HCT116 (cell line): ENCODE results near the gene CLPSL1. TPM values are rescaled to one million over a fixed set of nuclear protein-coding genes. Genes with fewer than 3 reads are reported as not detected.

Experiments used
- ATAC-seq: fragments of 200-7000 bp; cut with Tn5 transposase; 2 replicates; pipeline ENCODE4 v1.9.1; 2020; ENCODE audit warnings: mild to moderate bottlenecking, moderate library complexity
- BruUV-seq: library from RNA; stranded (reverse); fragments of 400-500 nt; replicated peaks from 2 replicates; lab custom pipeline; 2021; lab: Mats Ljungman, UMichigan
- CTCF ChIA-PET: fragments of 300-600 bp; sonication (Branson Sonifier 250); formaldehyde crosslinking; loops from one replicate; lab custom pipeline; 2021; ENCODE audit warnings: antibody characterized with exemption; lab: Charles Lee
- POLR2A ChIA-PET: fragments of 300-600, 350-600 bp; sonication (Branson Sonifier 250); formaldehyde crosslinking; loops from one replicate; lab custom pipeline; 2021; ENCODE audit warnings: antibody characterized with exemption; lab: Charles Lee
- RAD21 ChIA-PET, 2 experiments: fragments of 300-600 bp; sonication (Branson Sonifier 250); formaldehyde crosslinking; loops; one replicate each; lab custom pipeline; 2023; ENCODE audit warnings: low total read pairs in 2 of 2; ENCODE audit not compliant: uncharacterized antibody in 2 of 2, unreplicated experiment in 2 of 2, low non-redundant PET in 1 of 2; lab: Charles Lee
- DNase-seq: peaks from one replicate; pipeline ENCODE4 v3.0.0-alpha.2; 2010; ENCODE audit warnings: low read depth, low spot score
- H2AFZ ChIP-seq: fragments of 200-600 bp; shearing (Covaris generic), sonication (generic); 2 replicates; pipeline ENCODE4 v1.6.1; 2017; ENCODE audit warnings: low read depth, mixed run types, mixed read lengths, antibody characterized with exemption, low read length; ENCODE audit not compliant: poor library complexity, severe bottlenecking
- H3K27ac ChIP-seq: 2 replicates; pipeline ENCODE4 v1.5.1; 2012; ENCODE audit warnings: low read depth, low read length
- H3K27me3 ChIP-seq: fragments of 200-600 bp; sonication (generic); 2 replicates; pipeline ENCODE4 v1.6.1; 2016; ENCODE audit warnings: mixed run types, low read length, mixed read lengths; ENCODE audit not compliant: insufficient read depth
- H3K36me3 ChIP-seq, 2 experiments: fragments of 200-500 bp in 1 of 2; fragments of 200-600 bp in 1 of 2; sonication (Bioruptor generic) in 1 of 2; sonication (generic) in 1 of 2; 2 replicates each; pipeline versions ENCODE4 v1.5.1 to v1.6.1; 2014 to 2016; ENCODE audit warnings: low read length in 2 of 2, inconsistent platforms in 1 of 2, mixed read lengths in 1 of 2, mixed run types in 1 of 2; ENCODE audit not compliant: insufficient read depth in 2 of 2, control insufficient read depth in 1 of 2
- H3K4me1 ChIP-seq, 2 experiments: fragments of 200-600 bp in 1 of 2; sonication (generic) in 1 of 2; 2 replicates each; pipeline versions ENCODE4 v1.5.1 to v1.6.1; 2012 to 2017; ENCODE audit warnings: low read length in 2 of 2, inconsistent platforms in 1 of 2, mild to moderate bottlenecking in 1 of 2, mixed read lengths in 1 of 2, mixed run types in 1 of 2, moderate library complexity in 1 of 2; ENCODE audit not compliant: insufficient read depth in 2 of 2, control insufficient read depth in 1 of 2
- H3K4me2 ChIP-seq: fragments of 200-600 bp; sonication (generic); 2 replicates; pipeline ENCODE4 v1.6.1; 2017; ENCODE audit warnings: mixed run types, low read length, mixed read lengths
- H3K4me3 ChIP-seq, 2 experiments: fragments of 200-600 bp in 1 of 2; sonication (generic) in 1 of 2; replicated peaks in 1 of 2; 2 replicates each; pipeline ENCODE4 v1.5.1; 2011 to 2016; ENCODE audit warnings: low read length in 2 of 2, control low read depth in 1 of 2, low read depth in 1 of 2, mild to moderate bottlenecking in 1 of 2, mixed read lengths in 1 of 2, mixed run types in 1 of 2
- H3K79me2 ChIP-seq: fragments of 200-600 bp; sonication (generic); 2 replicates; pipeline ENCODE4 v1.6.1; 2017; ENCODE audit warnings: mild to moderate bottlenecking, mixed run types, low read length, moderate library complexity, mixed read lengths; ENCODE audit not compliant: insufficient read depth
- H3K9ac ChIP-seq: fragments of 200-600 bp; sonication (generic); 2 replicates; pipeline ENCODE4 v1.6.1; 2016; ENCODE audit warnings: low read length, mixed read lengths
- H3K9me2 ChIP-seq: fragments of 200-600 bp; sonication (generic), shearing (Covaris generic); 2 replicates; pipeline ENCODE4 v1.6.1; 2017; ENCODE audit warnings: mixed run types, mild to moderate bottlenecking, moderate library complexity; ENCODE audit not compliant: insufficient read depth
- H3K9me3 ChIP-seq, 2 experiments: fragments of 200-500 bp in 1 of 2; fragments of 200-600 bp in 1 of 2; sonication (Bioruptor generic) in 1 of 2; sonication (generic) in 1 of 2; 2 replicates each; pipeline ENCODE4 v1.6.1; 2014 to 2017; ENCODE audit warnings: low read length in 2 of 2, mixed read lengths in 2 of 2, inconsistent platforms in 1 of 2, low read depth in 1 of 2, mild to moderate bottlenecking in 1 of 2, mixed run types in 1 of 2, moderate library complexity in 1 of 2; ENCODE audit not compliant: control insufficient read depth in 1 of 2, insufficient read depth in 1 of 2
- H4K20me1 ChIP-seq: fragments of 200-600 bp; sonication (generic), shearing (Covaris generic); 2 replicates; pipeline ENCODE4 v1.6.1; 2017; ENCODE audit warnings: mixed run types, mild to moderate bottlenecking, moderate library complexity; ENCODE audit not compliant: insufficient read depth
- ATF3 ChIP-seq: IDR thresholded peaks from 2 replicates; pipeline ENCODE4 v1.6.1; 2012
- CTCF ChIP-seq, 3 experiments: fragments of 200-600 bp in 1 of 3; sonication (generic) in 1 of 3; IDR thresholded peaks in 2 of 3; conservative IDR thresholded peaks in 1 of 3; 2 replicates each; pipeline ENCODE4 v1.5.1; 2012 to 2017; ENCODE audit warnings: low read depth in 2 of 3, low read length in 2 of 3, antibody characterized with exemption in 1 of 3, borderline replicate concordance in 1 of 3, control low read depth in 1 of 3, mild to moderate bottlenecking in 1 of 3, mixed read lengths in 1 of 3, mixed run types in 1 of 3, moderate library complexity in 1 of 3; ENCODE audit not compliant: insufficient read depth in 1 of 3
- EGR1 ChIP-seq: IDR thresholded peaks from 2 replicates; pipeline ENCODE4 v1.6.1; 2012; ENCODE audit warnings: low read depth
- ELF1 ChIP-seq: IDR thresholded peaks from 2 replicates; pipeline ENCODE4 v1.6.1; 2012; ENCODE audit warnings: low read depth, borderline replicate concordance
- EZH2 ChIP-seq: fragments of 200-600 bp; sonication (generic); IDR thresholded peaks from 2 replicates; pipeline ENCODE4 v1.6.1; 2017; ENCODE audit warnings: antibody characterized with exemption, mixed run types
- FOSL1 ChIP-seq: IDR thresholded peaks from 2 replicates; pipeline ENCODE4 v1.6.1; 2012; ENCODE audit warnings: low read depth
- MAX ChIP-seq: IDR thresholded peaks from 2 replicates; pipeline ENCODE4 v1.6.1; 2012
- POLR2A ChIP-seq: IDR thresholded peaks from 2 replicates; pipeline ENCODE4 v1.7.0; 2011; ENCODE audit warnings: borderline replicate concordance; ENCODE audit not compliant: insufficient read depth, insufficient read length; ENCODE audit errors: extremely low read depth
- RAD21 ChIP-seq: IDR thresholded peaks from 2 replicates; pipeline ENCODE4 v1.6.1; 2012; ENCODE audit warnings: low read depth, mild to moderate bottlenecking
- SIN3A ChIP-seq: IDR thresholded peaks from 2 replicates; pipeline ENCODE4 v1.6.1; 2012; ENCODE audit warnings: low read depth
- SRF ChIP-seq: IDR thresholded peaks from 2 replicates; pipeline ENCODE4 v1.6.1; 2012; ENCODE audit warnings: low read depth
- TCF7L2 ChIP-seq: IDR thresholded peaks from 2 replicates; pipeline ENCODE4 v1.7.0; 2011; ENCODE audit warnings: borderline replicate concordance, inconsistent platforms; ENCODE audit not compliant: insufficient read depth, insufficient read length; ENCODE audit errors: extremely low read depth
- ZFX ChIP-seq: fragments of 450-650 bp; IDR thresholded peaks from 2 replicates; pipeline ENCODE4 v1.6.1; 2017
- ZNF274 ChIP-seq: fragments of 200-500 bp; sonication (Bioruptor generic); IDR thresholded peaks from 2 replicates; pipeline ENCODE4 v1.6.1; 2014; ENCODE audit warnings: mild to moderate bottlenecking, low read depth, low read length, inconsistent platforms
- intact Hi-C: fragments of 100-400 bp; cut with micrococcal nuclease; formaldehyde crosslinking; loops from 2 replicates; pipeline ENCODE4 v1.10.0; 2022
- total RNA-seq: library from RNA; stranded (reverse); gene quantifications from one replicate; pipeline ENCODE4 v1.2.1, GENCODE V29; 2021; ENCODE audit not compliant: unreplicated experiment

Gene CLPSL1
- total RNA-seq, 1 experiment from 2014 or later, result not detected

- CTCF ChIA-PET, result no interaction called here
- Histone ChIP-seq H3K36me3 (no peaks in the 10 kb centered on the region), H3K27ac (no peak overlapping the region), H4K20me1 (no peaks in the 10 kb centered on the region), H2AFZ (no peak overlapping the region), H3K9me3 (no peaks in the 10 kb centered on the region), H3K4me3 (no peak overlapping the region), H3K79me2 (no peaks in the 10 kb centered on the region), H3K4me2 (no peak overlapping the region), H3K9ac (no peak overlapping the region), H3K27me3 (no peaks in the 10 kb centered on the region), H3K4me1 (peaks cover 12 to 21% of the 10 kb centered on the region in 2 experiments; a peak in 3 of 4 replicates), H3K9me2 (no peaks in the 10 kb centered on the region)
- ATAC-seq (no peak), DNase-seq (no peak)
- intact Hi-C loops, result no loop called here
- POLR2A ChIA-PET, result no interaction called here
- BruUV-seq, result no TSS peak
- RAD21 ChIA-PET, result interaction anchor here in 1 of 2 experiments (0.7 kb wide), 1 partner anchor 98 kb away, joined by 9 read pairs; no protein-coding TSS in a partner anchor
- TF ChIP-seq TCF7L2 (no peak), ZFX (no peak), ZNF274 (no peak), ATF3 (no peak), RAD21 (no peak), SRF (no peak), SIN3A (no peak), CTCF (IDR thresholded peaks at IDR 0.05 in 2 of 3, conservative IDR thresholded peaks at IDR 0.05 in 1 of 3; ENCODE audit: borderline replicate concordance in 1 of 3, insufficient read depth in 1 of 3, low read depth in 2 of 3, low read length in 2 of 3) (no peak), FOSL1 (no peak), EZH2 (no peak), ELF1 (no peak), POLR2A (no peak), EGR1 (no peak), MAX (no peak)
Measured at GRCh38 chr6:35775031-35775430, 5.8 kb upstream of the CLPSL1 start.
